T47D (cell line): ENCODE measurements around the gene ACOX3.

Experiments
- DNase-seq, 2 experiments: peaks; one replicate each; pipeline versions ENCODE4 v3.0.0 to v3.0.0-alpha.2; 2011 to 2012; ENCODE audit warnings: low read depth in 1 of 2, low spot score in 1 of 2
- JUND ChIP-seq: IDR thresholded peaks from 2 replicates; pipeline ENCODE4 v1.6.1; 2012; ENCODE audit warnings: low read depth
- in situ Hi-C: cut with HindIII; loops from 2 replicates; pipeline ENCODE4 v1.10.0; 2016; ENCODE audit warnings: low sequenced_read_pairs, low pct_unique_long_range_greater_than_20kb

Gene ACOX3

GRCh38 chr4:8385106-8385505 lies 55.4 kb downstream of the ACOX3 start:
- no peak for TF ChIP-seq JUND
- in situ Hi-C loops: no loop called here
- DNase-seq: no peak

- no peak for DNase-seq
- in situ Hi-C loops: no loop called here
These were observed 56.0 kb downstream of the ACOX3 start for GRCh38 chr4:8384397-8385060.

GRCh38 chr4:8383451-8384160 lies 56.9 kb downstream of the ACOX3 start:
- in situ Hi-C loops: no loop called here
- DNase-seq: no peak
- TF ChIP-seq JUND: no peak

More at GRCh38 chr4:8384397-8385060, 56.0 kb downstream of the ACOX3 start:
- no peak for TF ChIP-seq JUND

- no peak for DNase-seq
- in situ Hi-C loops: no loop called here
- no peak for TF ChIP-seq JUND
These were observed 57.5 kb downstream of the ACOX3 start for GRCh38 chr4:8383016-8383415.

- no peak for DNase-seq
- TF ChIP-seq JUND: no peak
- in situ Hi-C loops: no loop called here
These were observed 58.5 kb downstream of the ACOX3 start for GRCh38 chr4:8381814-8382581.

GRCh38 chr4:8380511-8381415 lies 59.8 kb downstream of the ACOX3 start:
- DNase-seq: no peak
- in situ Hi-C loops: no loop called here
- no peak for TF ChIP-seq JUND

- TF ChIP-seq JUND: no peak
- in situ Hi-C loops: no loop called here
- no peak for DNase-seq
These were observed 60.8 kb downstream of the ACOX3 start for GRCh38 chr4:8379771-8380170.

- no peak for DNase-seq
- no peak for TF ChIP-seq JUND
- in situ Hi-C loops: no loop called here
These were observed 61.2 kb downstream of the ACOX3 start for GRCh38 chr4:8379281-8379680.

GRCh38 chr4:8378776-8379175 lies 61.7 kb downstream of the ACOX3 start:
- DNase-seq: no peak
- in situ Hi-C loops: no loop called here
- TF ChIP-seq JUND: no peak

GRCh38 chr4:8378101-8378724 lies 62.3 kb downstream of the ACOX3 start:
- no peak for DNase-seq
- in situ Hi-C loops: no loop called here
- no peak for TF ChIP-seq JUND

- TF ChIP-seq JUND: no peak
- DNase-seq: no peak
These were observed 63.1 kb downstream of the ACOX3 start for GRCh38 chr4:8377103-8378075.

More at GRCh38 chr4:8377103-8378075, 63.1 kb downstream of the ACOX3 start:
- in situ Hi-C loops: no loop called here
